Transverse colon (tissue), 4 donors: ENCODE results near the gene KIF5A.

Experiments
- CTCF ChIP-seq, 5 experiments: fragments of 200-600 bp in 3 of 5; fragments of 450-650 bp in 2 of 5; sonication (generic) in 3 of 5; IDR thresholded peaks; 1 replicate in 2 of 5; 2 replicates in 3 of 5; pipeline ENCODE4 v1.5.1; 2016 to 2017; ENCODE audit warnings: antibody characterized with exemption in 5 of 5, inconsistent platforms in 3 of 5, mild to moderate bottlenecking in 2 of 5, moderate library complexity in 1 of 5
- POLR2A ChIP-seq: fragments of 450-650 bp; IDR thresholded peaks from one replicate; pipeline ENCODE4 v1.6.1; 2016; ENCODE audit warnings: antibody characterized with exemption, mild to moderate bottlenecking, moderate library complexity
- POLR2AphosphoS5 ChIP-seq, 3 donors: sonication (generic); formaldehyde crosslinking; IDR thresholded peaks; one replicate each; pipeline ENCODE4 v1.6.1; 2016; ENCODE audit warnings: antibody characterized with exemption in 3 of 3

GRCh38 chr12:57515934-57516541 is 33.8 kb upstream of the KIF5A start:
- TF ChIP-seq POLR2A (no peak), CTCF (IDR thresholded peaks at IDR 0.05) (no peak), POLR2AphosphoS5 (IDR thresholded peaks at IDR 0.05) (no peak)
